HCT116 (cell line): Measurements from ENCODE around the gene TFF3.

Experiments
- ATF3 ChIP-seq: IDR thresholded peaks from 2 replicates; pipeline ENCODE4 v1.6.1; 2012
- CBX3 ChIP-seq: IDR thresholded peaks from 2 replicates; pipeline ENCODE4 v1.6.1; 2012; ENCODE audit warnings: low read depth
- CEBPB ChIP-seq: IDR thresholded peaks from 2 replicates; pipeline ENCODE4 v1.6.1; 2012; ENCODE audit warnings: low read depth
- EZH2 ChIP-seq: fragments of 200-600 bp; sonication (generic); IDR thresholded peaks from 2 replicates; pipeline ENCODE4 v1.6.1; 2017; ENCODE audit warnings: antibody characterized with exemption, mixed run types
- JUND ChIP-seq: IDR thresholded peaks from 2 replicates; pipeline ENCODE4 v1.6.1; 2012
- POLR2A ChIP-seq: IDR thresholded peaks from 2 replicates; pipeline ENCODE4 v1.7.0; 2011; ENCODE audit warnings: borderline replicate concordance; ENCODE audit not compliant: insufficient read depth, insufficient read length; ENCODE audit errors: extremely low read depth
- POLR2AphosphoS5 ChIP-seq: IDR thresholded peaks from 2 replicates; pipeline ENCODE4 v1.6.1; 2011; ENCODE audit warnings: mild to moderate bottlenecking, low read depth, low read length, moderate library complexity
- REST ChIP-seq: IDR thresholded peaks from 2 replicates; pipeline ENCODE4 v1.6.1; 2012; ENCODE audit warnings: low read depth
- SRF ChIP-seq: IDR thresholded peaks from 2 replicates; pipeline ENCODE4 v1.6.1; 2012; ENCODE audit warnings: low read depth
- TCF7L2 ChIP-seq: IDR thresholded peaks from 2 replicates; pipeline ENCODE4 v1.7.0; 2011; ENCODE audit warnings: borderline replicate concordance, inconsistent platforms; ENCODE audit not compliant: insufficient read depth, insufficient read length; ENCODE audit errors: extremely low read depth
- YY1 ChIP-seq: IDR thresholded peaks from 2 replicates; pipeline ENCODE4 v1.6.1; 2011; ENCODE audit warnings: low read length, low read depth, moderate library complexity, mild to moderate bottlenecking; ENCODE audit not compliant: insufficient replicate concordance; ENCODE audit errors: extremely low read depth
- ZBTB33 ChIP-seq: IDR thresholded peaks from 2 replicates; pipeline ENCODE4 v1.6.1; 2011; ENCODE audit warnings: mild to moderate bottlenecking, low read length, moderate library complexity; ENCODE audit not compliant: insufficient replicate concordance; ENCODE audit errors: extremely low read depth
- ZFX ChIP-seq: fragments of 450-650 bp; IDR thresholded peaks from 2 replicates; pipeline ENCODE4 v1.6.1; 2017
- TF ChIP-seq, protein P1 (sequence below), 3 experiments: fragments of 200-600 bp in 1 of 3; sonication (generic) in 1 of 3; IDR thresholded peaks in 2 of 3; conservative IDR thresholded peaks in 1 of 3; 2 replicates each; pipeline ENCODE4 v1.5.1; 2012 to 2017; ENCODE audit warnings: low read depth in 2 of 3, low read length in 2 of 3, antibody characterized with exemption in 1 of 3, borderline replicate concordance in 1 of 3, control low read depth in 1 of 3, mild to moderate bottlenecking in 1 of 3, mixed read lengths in 1 of 3, mixed run types in 1 of 3, moderate library complexity in 1 of 3; ENCODE audit not compliant: insufficient read depth in 1 of 3

DNA sequence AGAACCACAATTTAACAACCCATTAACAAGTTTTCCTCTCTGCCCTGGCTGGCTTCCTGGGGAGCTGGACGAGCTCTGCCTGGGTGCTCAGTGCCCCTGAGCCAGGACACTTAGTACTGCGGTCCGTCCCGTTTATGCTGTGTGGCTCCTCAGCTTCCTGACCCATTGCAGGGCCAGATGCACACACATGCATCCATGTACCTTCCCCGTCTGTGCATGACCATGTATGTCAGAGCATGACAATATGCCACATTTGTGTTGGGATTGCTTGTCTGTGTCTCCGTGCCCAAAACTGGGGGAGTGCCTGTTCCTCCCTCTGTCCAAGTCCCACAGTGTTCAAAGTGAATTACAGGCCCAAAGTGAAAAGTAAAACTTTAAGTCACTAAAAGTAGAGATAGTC lies 9.7 kb upstream of the TFF3 start:
- TF ChIP-seq REST: no peak
- TF ChIP-seq POLR2AphosphoS5: no peak
- TF ChIP-seq JUND: no peak
- TF ChIP-seq TCF7L2: no peak
- TF ChIP-seq, protein P1, sequence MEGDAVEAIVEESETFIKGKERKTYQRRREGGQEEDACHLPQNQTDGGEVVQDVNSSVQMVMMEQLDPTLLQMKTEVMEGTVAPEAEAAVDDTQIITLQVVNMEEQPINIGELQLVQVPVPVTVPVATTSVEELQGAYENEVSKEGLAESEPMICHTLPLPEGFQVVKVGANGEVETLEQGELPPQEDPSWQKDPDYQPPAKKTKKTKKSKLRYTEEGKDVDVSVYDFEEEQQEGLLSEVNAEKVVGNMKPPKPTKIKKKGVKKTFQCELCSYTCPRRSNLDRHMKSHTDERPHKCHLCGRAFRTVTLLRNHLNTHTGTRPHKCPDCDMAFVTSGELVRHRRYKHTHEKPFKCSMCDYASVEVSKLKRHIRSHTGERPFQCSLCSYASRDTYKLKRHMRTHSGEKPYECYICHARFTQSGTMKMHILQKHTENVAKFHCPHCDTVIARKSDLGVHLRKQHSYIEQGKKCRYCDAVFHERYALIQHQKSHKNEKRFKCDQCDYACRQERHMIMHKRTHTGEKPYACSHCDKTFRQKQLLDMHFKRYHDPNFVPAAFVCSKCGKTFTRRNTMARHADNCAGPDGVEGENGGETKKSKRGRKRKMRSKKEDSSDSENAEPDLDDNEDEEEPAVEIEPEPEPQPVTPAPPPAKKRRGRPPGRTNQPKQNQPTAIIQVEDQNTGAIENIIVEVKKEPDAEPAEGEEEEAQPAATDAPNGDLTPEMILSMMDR (IDR thresholded peaks at IDR 0.05 in 2 of 3, conservative IDR thresholded peaks at IDR 0.05 in 1 of 3; ENCODE audit: borderline replicate concordance in 1 of 3, insufficient read depth in 1 of 3, low read depth in 2 of 3, low read length in 2 of 3): no peak
- no peak for TF ChIP-seq POLR2A
- TF ChIP-seq ATF3: no peak
- TF ChIP-seq EZH2: no peak
- TF ChIP-seq CEBPB: no peak
- no peak for TF ChIP-seq CBX3
- no peak for TF ChIP-seq YY1
- no peak for TF ChIP-seq ZFX
- TF ChIP-seq ZBTB33: no peak
- TF ChIP-seq SRF: no peak
